Activated naive CD8-positive, alpha-beta T cell treated with anti-CD3 and anti-CD28 coated beads, Interleukin-2, amount 50 U/mL, for 16 hours (primary cell): ENCODE results near the gene HABP2.

Experiments
- DNase-seq: peaks from one replicate; pipeline ENCODE4 v3.0.0-alpha.2; 2020; ENCODE audit warnings: low read depth, low spot score

The HABP2 gene

DNA sequence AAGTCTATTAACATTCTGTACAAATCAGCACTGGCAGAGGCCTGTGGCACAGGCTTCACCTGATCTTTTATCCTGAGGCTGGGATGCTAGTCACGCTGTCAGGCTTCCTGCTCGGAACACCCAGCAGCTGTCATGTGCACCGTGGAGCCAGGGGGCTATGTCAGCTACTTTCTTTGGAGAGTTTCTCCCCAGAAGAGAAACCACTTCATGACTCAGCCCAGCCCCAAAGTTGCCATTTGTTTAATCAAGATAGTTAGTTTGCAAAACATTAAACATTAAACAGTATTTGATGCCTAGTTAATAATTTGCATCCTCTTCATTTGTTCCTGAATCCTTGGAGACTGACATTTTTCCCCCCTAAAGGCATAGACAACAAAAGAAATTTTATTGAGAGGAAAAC, at the start of gene HABP2:
Gene HABP2 (plus strand): TSS at position 353 of the 400 bp plus-strand sequence. CDS start 69 bp downstream, outside the sequence.
- no peak for DNase-seq

GRCh38 chr10:113503930-113504329, 48.9 kb upstream of the HABP2 start:
- no peak for DNase-seq

- DNase-seq: no peak
These were observed 48.4 kb upstream of the HABP2 start for GRCh38 chr10:113504423-113504822.

DNA sequence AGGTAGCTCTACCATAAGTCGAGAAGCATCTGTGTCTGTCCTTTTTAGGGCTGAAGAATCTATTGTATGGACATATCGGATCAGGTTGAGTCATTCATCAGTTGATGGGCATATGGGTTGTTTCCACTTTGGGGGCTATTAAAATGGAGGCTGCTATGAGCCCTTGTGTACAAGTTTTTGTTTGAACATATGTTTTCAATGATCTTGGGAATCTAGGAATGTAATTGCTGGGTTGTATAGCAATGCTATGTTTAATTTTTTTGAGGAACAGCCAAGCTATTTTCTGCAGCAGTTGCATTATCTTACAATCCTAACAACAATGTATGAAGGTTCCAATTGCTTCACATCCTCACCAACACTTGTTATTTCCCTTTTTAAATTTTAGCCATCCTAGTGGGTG, 46.4 kb upstream of the HABP2 start:
- DNase-seq: no peak

- no peak for DNase-seq
These were observed 41.4 kb upstream of the HABP2 start for GRCh38 chr10:113511419-113511818.

DNA sequence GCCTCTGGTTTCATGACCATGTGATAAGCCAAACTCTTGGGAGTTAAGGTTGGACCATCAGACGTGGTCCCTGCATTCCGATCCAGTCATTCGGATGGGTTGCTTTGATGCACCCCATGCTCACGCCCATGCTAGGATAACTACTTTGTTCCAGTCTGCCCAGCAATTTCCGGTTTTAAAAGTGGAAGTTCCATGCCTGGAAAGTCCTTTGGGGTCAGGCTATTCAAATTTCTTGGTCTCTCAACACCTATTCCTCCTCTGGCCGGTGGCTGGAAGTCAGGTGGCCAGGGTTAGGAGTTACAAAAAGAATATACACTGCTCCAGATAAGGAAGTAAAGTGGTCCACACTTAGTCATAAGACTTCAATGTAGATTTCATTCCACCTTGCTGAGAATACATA, 37.7 kb upstream of the HABP2 start:
- no peak for DNase-seq

DNA sequence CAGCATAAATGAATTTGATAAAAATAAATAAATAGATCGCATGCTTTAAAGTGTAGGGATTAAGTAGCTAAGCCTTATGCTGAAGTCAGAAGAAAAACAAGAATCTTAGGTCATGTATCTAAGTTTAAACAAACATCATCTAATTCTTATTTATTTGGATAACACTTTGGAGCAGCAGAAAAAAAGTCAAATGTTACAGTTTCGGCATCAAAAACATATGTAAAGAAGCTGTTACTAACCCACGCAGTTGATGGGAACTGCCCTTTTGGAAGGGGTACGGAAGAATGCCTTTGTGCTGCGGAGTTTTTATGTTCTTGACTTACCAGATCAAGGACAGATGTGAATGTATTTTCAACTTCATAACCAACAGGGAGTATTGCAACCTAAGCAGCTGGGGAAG, 37.3 kb upstream of the HABP2 start:
- no peak for DNase-seq

GRCh38 chr10:113516061-113516460, 36.8 kb upstream of the HABP2 start:
- DNase-seq: no peak

GRCh38 chr10:113517165-113517900, 35.5 kb upstream of the HABP2 start:
- DNase-seq: no peak

DNA sequence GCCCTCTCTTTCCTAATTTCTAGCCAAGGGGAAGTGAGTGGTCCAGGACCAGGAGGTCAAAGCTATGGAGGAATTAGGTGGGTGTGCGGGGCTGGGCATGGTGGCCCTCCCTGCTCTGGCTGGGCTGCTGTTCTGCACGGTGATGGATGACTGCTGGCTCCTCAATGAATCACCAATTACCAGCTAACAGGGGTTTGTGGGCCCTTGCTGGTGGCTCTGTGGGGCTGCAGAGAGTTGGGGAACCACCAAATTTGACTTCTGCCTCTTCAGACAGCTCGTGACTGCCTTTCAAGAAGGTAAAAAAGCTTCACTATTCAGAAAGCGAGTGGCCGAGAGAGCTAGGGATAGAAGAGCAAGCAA, 35.0 kb upstream of the HABP2 start:
- DNase-seq: no peak

- no peak for DNase-seq
These were observed 34.4 kb upstream of the HABP2 start for GRCh38 chr10:113518415-113518814.

DNA sequence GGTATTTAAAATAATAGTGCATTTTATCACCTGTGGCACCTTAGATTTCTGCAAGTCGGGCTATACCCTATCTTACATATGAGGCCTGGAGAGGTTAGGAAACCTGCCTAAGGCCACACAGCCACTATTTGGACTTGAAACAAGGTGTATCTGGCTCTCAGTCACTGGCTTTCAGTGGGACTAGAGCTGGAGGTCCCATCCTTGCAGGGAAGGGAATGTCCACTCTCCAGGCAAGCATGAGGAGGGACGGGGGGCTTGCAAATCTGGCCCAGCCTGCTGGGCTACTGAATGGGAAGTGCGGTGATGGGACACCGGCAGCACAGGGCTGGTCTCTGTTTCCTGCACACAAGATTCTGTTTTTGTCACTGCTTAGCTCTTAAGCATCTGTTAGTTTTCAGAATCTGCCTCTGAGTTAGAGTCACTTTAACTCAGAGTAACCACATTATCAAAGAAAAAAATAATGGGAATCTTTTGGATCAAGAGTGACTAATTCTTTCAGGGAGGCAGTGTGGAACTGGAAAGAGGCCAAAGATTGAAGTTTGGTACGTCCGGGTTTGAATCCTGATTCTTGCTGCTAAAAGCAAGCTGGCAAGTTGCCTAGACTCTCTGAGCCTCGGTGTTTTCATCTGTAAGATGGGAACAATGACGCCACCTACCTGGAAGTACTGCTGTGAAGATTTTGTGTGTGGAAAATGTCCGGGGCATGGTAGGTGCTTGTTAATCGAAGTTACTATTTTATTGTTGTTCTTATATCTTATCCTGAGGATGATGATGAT, 33.8 kb upstream of the HABP2 start:
- no peak for DNase-seq

DNA sequence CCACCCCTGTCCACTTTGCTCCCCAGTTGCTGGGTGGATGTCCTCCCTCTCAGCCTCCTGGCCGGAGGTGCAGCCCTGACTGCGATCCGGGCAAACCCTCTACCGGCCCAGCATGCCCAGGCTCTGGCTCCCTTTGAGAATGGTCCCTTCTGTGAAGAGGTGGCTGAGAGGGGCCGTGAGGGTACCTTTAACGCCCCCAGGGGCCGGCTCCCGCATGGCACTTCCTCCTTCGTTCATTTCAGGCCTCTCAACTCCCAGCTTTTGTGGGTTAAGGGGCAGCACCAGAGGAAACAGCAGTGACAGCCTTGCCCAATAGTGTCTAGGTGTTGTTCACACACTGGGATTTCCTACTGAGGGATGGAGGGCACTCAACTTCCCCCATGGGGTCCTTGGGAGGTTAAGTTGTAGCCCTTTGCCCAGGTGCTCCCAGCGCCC, 33.2 kb upstream of the HABP2 start:
- no peak for DNase-seq

DNA sequence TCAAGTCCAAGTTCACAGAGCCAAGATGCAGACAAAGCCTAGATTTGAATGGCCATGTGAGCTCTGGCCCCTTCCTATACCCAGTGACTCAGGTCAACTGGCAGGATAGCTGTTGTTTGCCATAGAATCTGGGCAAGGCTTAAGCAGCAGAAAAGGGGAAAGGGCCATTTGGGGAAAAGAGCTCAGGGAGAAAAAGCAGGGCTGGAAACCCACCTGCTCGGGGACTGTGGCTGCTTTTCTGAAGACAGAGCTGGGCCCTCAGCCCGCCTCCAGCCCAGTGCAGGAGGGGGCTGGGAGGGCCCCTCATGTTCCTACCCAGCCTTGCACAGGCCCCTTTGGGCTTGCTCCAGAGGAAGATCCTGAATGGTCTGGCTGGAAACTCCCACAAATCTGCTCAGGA, 32.6 kb upstream of the HABP2 start:
- DNase-seq: no peak

GRCh38 chr10:113520690-113521474, 32.0 kb upstream of the HABP2 start:
- no peak for DNase-seq

DNA sequence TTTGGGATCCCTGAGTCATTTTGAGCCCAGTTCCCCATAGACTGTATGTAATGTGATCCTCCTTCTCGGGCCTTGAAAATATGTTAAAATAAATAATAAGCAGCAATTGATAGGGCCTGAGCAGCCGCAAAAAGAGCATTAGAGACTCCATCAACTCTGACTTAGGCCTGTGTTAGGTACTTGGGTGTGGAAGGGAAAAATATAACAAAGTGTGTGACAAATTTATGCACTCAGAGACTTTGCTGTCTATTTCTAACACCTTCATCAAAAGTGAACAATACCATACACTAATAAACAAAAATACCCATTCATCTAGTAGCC, 31.4 kb upstream of the HABP2 start:
- no peak for DNase-seq

- no peak for DNase-seq
These were observed 30.4 kb upstream of the HABP2 start for GRCh38 chr10:113522460-113522859.

- no peak for DNase-seq
These were observed 29.8 kb upstream of the HABP2 start for GRCh38 chr10:113523071-113523470.

DNA sequence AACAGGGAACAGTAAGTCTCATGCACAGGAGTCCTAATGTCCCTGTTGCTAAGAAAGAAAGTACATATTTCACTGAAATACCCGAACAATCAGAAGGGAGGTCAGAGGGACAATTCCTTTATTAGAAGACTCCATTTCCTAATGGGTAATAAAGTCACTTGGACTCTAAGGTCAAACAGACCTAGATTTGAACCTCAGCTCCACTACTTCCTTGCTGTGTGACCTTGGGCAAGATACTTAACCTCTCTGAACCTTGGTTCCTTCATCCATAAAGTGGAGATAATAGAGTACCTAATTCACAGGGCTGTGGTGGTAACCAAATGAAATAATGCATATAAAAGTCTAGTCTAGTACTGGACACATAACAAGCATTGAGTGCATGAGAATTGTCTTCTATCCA, 29.2 kb upstream of the HABP2 start:
- DNase-seq: no peak

GRCh38 chr10:113524120-113524519, 28.7 kb upstream of the HABP2 start:
- no peak for DNase-seq

- DNase-seq: no peak
These were observed 28.0 kb upstream of the HABP2 start for GRCh38 chr10:113524539-113525490.
